Measurements from ENCODE around the gene AMN1. TPM values are rescaled to one million over a fixed set of nuclear protein-coding genes. Genes with fewer than 3 reads are reported as not detected.
"Not testable (repeated sequence)": the region's sequence is repeated elsewhere in the genome, so short reads cannot be mapped to it uniquely, and the experiment has no call there.

Gene AMN1
- total RNA-seq, 1 experiment from 2014 or later: 15.6 TPM

DNA sequence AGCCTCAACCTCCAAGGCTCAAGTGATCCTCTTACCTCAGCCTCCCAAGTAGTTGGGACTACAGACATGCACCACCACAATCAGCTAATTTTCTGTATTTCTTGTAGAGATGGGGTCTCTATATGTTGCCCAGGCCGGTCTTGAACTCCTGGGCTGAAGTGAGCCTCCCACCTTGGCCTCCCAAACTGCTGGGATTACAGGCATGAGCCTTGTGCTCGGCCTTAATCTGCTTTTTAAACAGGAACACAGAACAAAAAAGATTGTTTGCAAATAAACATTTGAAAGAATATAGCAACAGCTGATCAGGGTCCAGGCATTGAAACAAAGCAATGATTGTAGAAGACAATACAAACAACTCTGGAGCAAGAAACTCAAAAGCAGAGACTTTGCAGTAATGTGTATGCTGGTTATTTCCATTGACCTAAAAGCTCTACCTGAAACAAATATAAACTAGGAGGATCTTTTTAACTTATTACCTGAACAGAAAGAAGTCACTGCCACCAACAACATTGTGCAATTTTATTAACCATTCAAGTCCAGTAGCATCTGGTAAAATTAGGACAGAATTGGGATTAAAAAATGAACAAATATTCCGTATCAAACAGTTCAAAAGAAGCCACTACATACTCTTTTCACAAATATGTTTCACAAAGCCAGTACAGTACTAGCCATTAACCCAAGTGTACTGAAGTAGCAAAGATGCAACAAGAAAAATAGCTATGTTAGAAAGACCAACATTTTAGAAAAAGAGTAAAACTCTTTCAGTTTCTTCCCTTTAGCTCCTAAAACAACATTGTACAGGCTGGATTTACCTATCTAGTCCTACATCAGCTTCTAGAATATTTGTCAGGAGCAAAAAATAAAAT lies 14.2 kb downstream of the AMN1 start:
- H3K4me3 ChIP-seq: no peak overlapping the region

GRCh38 chr12:31712877-31713276 lies 15.9 kb downstream of the AMN1 start:
- H3K9me3 ChIP-seq: no peaks in the 10 kb centered on the region; the same call in 1 of the 2 replicates
- H3K4me3 ChIP-seq: no peak overlapping the region
- DNase-seq: no peak

More for the DNA sequence above, 14.2 kb downstream of the AMN1 start:
- DNase-seq: no peak
- Histone ChIP-seq H3K36me3 (no peaks in the 10 kb centered on the region), H3K9me3 (no peaks in the 10 kb centered on the region), H3K27me3 (no peaks in the 10 kb centered on the region)

GRCh38 chr12:31710021-31710818 lies 18.6 kb downstream of the AMN1 start:
- no peak for DNase-seq
- Histone ChIP-seq H3K36me3 (no peaks in the 10 kb centered on the region), H3K9me3 (peaks cover 2% of the 10 kb centered on the region; the same call in 1 of the 2 replicates), H3K27me3 (no peaks in the 10 kb centered on the region), H3K4me3 (no peak overlapping the region)

More at GRCh38 chr12:31712877-31713276, 15.9 kb downstream of the AMN1 start:
- Histone ChIP-seq H3K36me3 (no peaks in the 10 kb centered on the region), H3K27me3 (no peaks in the 10 kb centered on the region)

DNA sequence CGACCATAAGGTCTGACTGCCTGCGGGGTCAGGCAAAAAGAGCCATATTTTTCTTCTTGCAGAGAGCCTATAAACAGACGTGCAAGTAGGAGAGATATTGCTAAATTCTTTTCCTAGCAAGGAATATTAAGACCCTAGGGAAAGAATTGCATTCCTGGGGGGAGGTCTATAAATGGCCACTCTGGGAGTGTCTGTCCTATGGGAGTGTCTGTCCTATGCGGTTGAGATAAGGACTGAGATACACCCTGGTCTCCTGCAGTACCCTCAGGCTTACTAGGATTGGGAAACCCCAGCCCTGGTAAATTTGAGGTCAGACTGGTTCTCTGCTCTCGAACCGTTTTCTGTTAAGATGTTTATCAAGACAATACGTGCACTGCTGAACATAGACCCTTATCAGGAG lies 20.7 kb downstream of the AMN1 start:
- H3K9me3 ChIP-seq: not testable (repeated sequence)

DNA sequence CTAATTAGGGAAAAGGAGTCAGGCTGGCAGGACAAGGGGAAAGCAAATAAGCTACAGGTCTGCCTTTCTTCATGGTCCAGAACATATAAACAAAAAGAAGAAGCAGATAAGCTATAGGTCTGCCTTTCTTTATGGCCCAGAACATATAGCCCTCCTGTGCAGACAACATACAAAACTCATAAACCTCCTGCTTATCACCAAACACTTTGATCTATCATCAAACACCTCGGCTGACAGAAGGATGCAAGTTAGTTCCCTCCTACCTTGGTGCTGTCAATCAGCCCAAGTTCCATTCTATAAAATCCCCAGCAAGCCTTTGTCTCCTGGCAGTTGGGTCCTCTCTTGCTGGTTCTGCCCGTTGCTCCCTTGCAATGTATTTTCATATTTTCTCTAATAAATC lies 23.2 kb downstream of the AMN1 start:
- no peak overlapping the region for H3K4me3 ChIP-seq
- H3K9me3 ChIP-seq: peaks cover 2% of the 10 kb centered on the region; the same call in 1 of the 2 replicates
- no peak for DNase-seq
- H3K27me3 ChIP-seq: no peaks in the 10 kb centered on the region
- no peaks in the 10 kb centered on the region for H3K36me3 ChIP-seq

More for the DNA sequence above, 20.7 kb downstream of the AMN1 start:
- not testable (repeated sequence) for H3K27me3 ChIP-seq, H3K36me3 ChIP-seq, DNase-seq, H3K4me3 ChIP-seq

GRCh38 chr12:31702047-31702446 lies 26.8 kb downstream of the AMN1 start:
- no peaks in the 10 kb centered on the region for H3K27me3 ChIP-seq

GRCh38 chr12:31689921-31690320 lies 38.9 kb downstream of the AMN1 start:
- DNase-seq, H3K9me3 ChIP-seq, H3K36me3 ChIP-seq, H3K27me3 ChIP-seq, H3K4me3 ChIP-seq: not testable (repeated sequence)

More at GRCh38 chr12:31702047-31702446, 26.8 kb downstream of the AMN1 start:
- Histone ChIP-seq H3K36me3 (no peaks in the 10 kb centered on the region), H3K9me3 (no peaks in the 10 kb centered on the region; the same call in 1 of the 2 replicates), H3K4me3 (no peak overlapping the region)
- DNase-seq: no peak

DNA sequence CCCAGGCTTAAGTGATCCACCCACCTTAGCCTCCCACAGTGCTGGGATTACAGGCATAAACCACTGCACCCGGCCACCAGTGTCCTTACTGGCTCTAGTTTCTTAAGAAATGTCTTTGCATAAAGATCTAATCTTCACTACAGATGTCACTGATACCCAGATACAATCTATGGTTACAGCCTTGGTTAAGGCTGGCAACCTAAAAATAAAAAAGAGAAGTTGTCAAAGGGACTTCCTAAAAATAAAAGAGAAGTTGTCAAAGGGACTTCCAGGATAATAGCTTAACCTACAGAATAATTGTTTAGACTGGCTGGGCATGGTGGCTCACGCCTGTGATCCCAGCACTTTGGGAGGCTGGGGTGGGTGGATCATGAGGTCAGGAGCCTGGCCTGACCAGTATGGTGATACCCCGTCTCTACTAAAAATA lies 41.7 kb downstream of the AMN1 start:
- H3K36me3 ChIP-seq: no peaks in the 10 kb centered on the region
- H3K27me3 ChIP-seq: no peaks in the 10 kb centered on the region
- H3K9me3 ChIP-seq: no peaks in the 10 kb centered on the region
- H3K4me3 ChIP-seq: no peak overlapping the region
- no peak for DNase-seq

DNA sequence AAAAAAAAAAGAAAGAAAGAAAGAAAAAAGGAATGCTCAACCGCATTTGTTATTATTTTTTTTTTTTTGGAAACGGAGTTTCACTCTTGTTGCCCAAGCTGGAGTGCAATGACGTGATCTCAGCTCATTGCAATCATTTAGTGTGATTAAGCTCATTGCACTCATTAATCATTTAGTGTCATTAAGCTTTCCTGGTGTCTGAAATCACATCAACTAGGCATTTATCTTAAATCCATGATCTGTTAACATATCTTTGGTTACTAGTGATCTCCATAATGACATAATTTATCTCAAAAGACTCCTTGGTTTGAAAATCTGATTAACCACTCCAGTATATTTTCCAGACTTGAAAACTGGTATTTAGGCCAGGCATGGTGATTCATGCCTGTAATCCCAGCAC lies 43.0 kb downstream of the AMN1 start:
- Histone ChIP-seq H3K36me3 (no peaks in the 10 kb centered on the region), H3K9me3 (no peaks in the 10 kb centered on the region), H3K27me3 (no peaks in the 10 kb centered on the region), H3K4me3 (no peak overlapping the region)
- no peak for DNase-seq

DNA sequence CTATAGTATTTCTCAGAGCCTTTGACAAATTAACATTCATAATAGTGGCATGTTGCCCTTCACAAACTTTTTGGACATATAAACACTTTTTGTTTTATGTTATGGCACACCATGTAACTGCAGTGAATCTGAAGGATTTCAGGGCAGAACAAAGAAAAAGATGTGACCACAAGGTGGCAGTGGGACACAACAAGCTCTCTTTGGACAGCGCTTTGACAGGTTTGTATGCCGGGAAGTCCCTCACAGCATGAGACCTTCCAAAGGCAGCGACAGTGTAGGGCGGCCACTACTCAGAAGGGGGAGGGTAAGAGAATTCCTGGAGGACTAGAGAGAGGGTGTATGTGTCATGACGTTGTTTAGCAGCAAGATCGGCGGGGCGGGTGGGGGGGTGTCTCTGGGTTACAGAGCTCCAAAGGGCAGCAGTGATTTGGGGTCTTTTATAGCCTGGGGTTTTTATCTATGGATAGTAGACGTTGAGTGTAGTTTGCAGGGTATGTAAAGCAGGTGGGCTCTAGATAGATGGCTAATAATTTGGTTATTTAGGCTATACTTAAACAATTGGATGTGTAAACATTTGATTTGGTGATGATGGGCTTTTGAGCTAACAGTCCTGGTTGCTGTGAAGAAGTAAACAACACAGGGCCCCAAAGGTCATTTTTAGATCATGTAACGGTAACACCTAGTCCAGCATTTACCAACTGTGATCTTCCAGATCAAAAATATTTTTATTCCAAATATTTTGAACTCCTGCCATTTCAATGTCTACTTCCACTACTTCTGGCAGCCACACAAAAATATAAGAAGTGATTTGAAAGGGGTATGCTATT lies 46.5 kb downstream of the AMN1 start:
- no peaks in the 10 kb centered on the region for H3K27me3 ChIP-seq
- no peaks in the 10 kb centered on the region for H3K36me3 ChIP-seq
- no peaks in the 10 kb centered on the region for H3K9me3 ChIP-seq
- H3K4me3 ChIP-seq: no peak overlapping the region
- DNase-seq: peak; percentile 56

DNA sequence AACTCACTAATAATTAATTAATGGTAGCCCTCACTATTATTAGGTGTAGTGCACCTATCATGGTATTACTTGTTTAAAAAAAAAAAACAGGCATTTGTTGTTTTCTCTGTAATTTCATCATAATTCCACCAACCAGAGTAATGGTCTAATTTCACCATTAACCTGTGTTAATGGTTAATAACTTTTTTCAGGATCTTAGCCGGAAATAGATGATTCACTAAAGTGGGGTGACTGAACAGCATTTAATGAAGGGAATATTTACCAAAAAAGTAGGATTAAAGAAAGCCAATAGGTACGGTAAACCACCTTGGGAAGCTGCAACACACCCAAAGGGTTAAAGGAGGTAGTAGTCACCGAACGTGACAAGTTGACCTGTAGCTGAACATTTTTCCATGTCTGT lies 56.3 kb downstream of the AMN1 start:
- peaks cover 4% of the 10 kb centered on the region; the same call in 1 of the 2 replicates for H3K36me3 ChIP-seq
- H3K27me3 ChIP-seq: no peaks in the 10 kb centered on the region
- H3K9me3 ChIP-seq: peaks cover 11% of the 10 kb centered on the region
- DNase-seq: no peak
- H3K4me3 ChIP-seq: no peak overlapping the region

DNA sequence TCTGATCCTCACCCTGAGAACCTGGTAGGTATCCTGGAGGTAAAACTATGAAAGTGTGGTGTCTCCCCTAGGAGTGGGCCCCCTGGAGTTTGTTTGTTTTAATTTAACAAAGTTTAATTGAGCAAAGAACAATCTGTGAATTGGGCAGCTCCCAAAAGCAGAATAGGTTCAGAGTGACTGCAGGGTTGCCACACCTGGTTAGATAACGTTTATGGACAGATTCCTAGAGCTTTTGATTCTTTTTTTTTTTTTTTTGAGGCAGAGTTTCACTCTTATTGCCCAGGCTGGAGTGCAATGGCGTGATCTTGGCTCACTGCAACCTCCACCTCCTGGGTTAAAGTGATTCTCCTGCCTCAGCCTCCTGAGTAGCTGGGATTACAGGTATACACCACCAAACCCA lies 59.2 kb downstream of the AMN1 start:
- H3K36me3 ChIP-seq, H3K4me3 ChIP-seq, DNase-seq, H3K27me3 ChIP-seq: not testable (repeated sequence)
- peaks cover 11% of the 10 kb centered on the region for H3K9me3 ChIP-seq

- peaks cover 11% of the 10 kb centered on the region for H3K9me3 ChIP-seq
- H3K27me3 ChIP-seq: no peaks in the 10 kb centered on the region
- peaks cover 4% of the 10 kb centered on the region; the same call in 1 of the 2 replicates for H3K36me3 ChIP-seq
Measured at GRCh38 chr12:31669020-31669419, 59.8 kb downstream of the AMN1 start.

DNA sequence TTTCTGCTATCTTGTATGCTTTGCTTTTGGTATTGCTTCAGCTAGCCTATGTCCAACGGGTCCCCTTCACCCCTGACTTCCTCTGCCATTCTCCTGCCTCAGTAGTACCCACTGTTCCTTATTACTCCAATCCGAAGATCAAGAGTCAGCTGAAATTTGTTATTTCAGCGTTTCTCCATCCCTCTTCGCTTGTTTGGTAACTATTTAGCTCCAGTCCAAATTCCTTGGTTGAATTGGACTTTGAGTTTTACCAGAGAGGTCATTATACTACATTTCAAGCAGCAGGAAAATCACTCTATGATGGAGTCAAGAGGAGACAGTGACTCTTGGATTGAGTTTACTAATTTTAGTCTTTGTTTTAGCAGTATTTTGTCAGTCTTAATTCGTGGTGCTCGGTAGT lies 64.8 kb downstream of the AMN1 start:
- H3K4me3 ChIP-seq: no peak overlapping the region
- DNase-seq: no peak
- peaks cover 6% of the 10 kb centered on the region; the same call in 1 of the 2 replicates for H3K9me3 ChIP-seq
- H3K36me3 ChIP-seq: 0 out of 2 replicates have a peak, but pooled peaks cover 2% of the 10 kb centered on the region
- H3K27me3 ChIP-seq: no peaks in the 10 kb centered on the region

More at GRCh38 chr12:31669020-31669419, 59.8 kb downstream of the AMN1 start:
- no peak overlapping the region for H3K4me3 ChIP-seq
- DNase-seq: no peak

GRCh38 chr12:31663576-31663975 lies 65.2 kb downstream of the AMN1 start:
- no peaks in the 10 kb centered on the region for H3K27me3 ChIP-seq
- no peaks in the 10 kb centered on the region for H3K36me3 ChIP-seq
- peaks cover 2% of the 10 kb centered on the region; the same call in 1 of the 2 replicates for H3K9me3 ChIP-seq
- H3K4me3 ChIP-seq: no peak overlapping the region
- DNase-seq: no peak

GRCh38 chr12:31662176-31662849 lies 66.5 kb downstream of the AMN1 start:
- H3K27me3 ChIP-seq: no peaks in the 10 kb centered on the region
- no peaks in the 10 kb centered on the region for H3K36me3 ChIP-seq
- DNase-seq: no peak
- H3K4me3 ChIP-seq: no peak overlapping the region
- no peaks in the 10 kb centered on the region for H3K9me3 ChIP-seq
